Neural progenitor cell (in vitro differentiated cells): ENCODE measurements around the gene CNN3. TPM values are rescaled to one million over a fixed set of nuclear protein-coding genes. Genes with fewer than 3 reads are reported as not detected.

Experiments used
- DNase-seq: peaks from one replicate; pipeline ENCODE4 v3.0.0-alpha.2; 2016; ENCODE audit warnings: low spot score
- H2AFZ ChIP-seq: fragments of 200-600 bp; sonication (generic); replicated peaks from 2 replicates; pipeline ENCODE4 v1.6.1; 2016; ENCODE audit warnings: antibody characterized with exemption
- H3F3A ChIP-seq: fragments of 200-600 bp; sonication (generic); 2 replicates; pipeline ENCODE4 v1.6.1; 2016; ENCODE audit warnings: antibody characterized with exemption, low read depth
- H3K27ac ChIP-seq: fragments of 200-600 bp; sonication (generic); 2 replicates; pipeline ENCODE4 v1.5.1; 2016; ENCODE audit warnings: mild to moderate bottlenecking
- H3K27me3 ChIP-seq: fragments of 200-600 bp; sonication (generic); 2 replicates; pipeline ENCODE4 v1.6.1; 2016; ENCODE audit warnings: mild to moderate bottlenecking, moderate library complexity
- H3K36me3 ChIP-seq: fragments of 200-600 bp; sonication (generic); 2 replicates; pipeline ENCODE4 v1.5.1; 2016
- H3K4me1 ChIP-seq: fragments of 200-600 bp; sonication (generic); 2 replicates; pipeline ENCODE4 v1.6.1; 2016; ENCODE audit warnings: mixed run types
- H3K4me2 ChIP-seq: fragments of 200-600 bp; sonication (generic); 2 replicates; pipeline ENCODE4 v1.6.1; 2016
- H3K4me3 ChIP-seq: fragments of 200-600 bp; sonication (generic); 2 replicates; pipeline ENCODE4 v1.5.1; 2016
- H3K79me2 ChIP-seq: fragments of 200-600 bp; sonication (generic); 2 replicates; pipeline ENCODE4 v1.6.1; 2016; ENCODE audit warnings: low read depth
- H3K9ac ChIP-seq: fragments of 200-600 bp; sonication (generic); 2 replicates; pipeline ENCODE4 v1.6.1; 2016
- H3K9me3 ChIP-seq: fragments of 200-600 bp; sonication (generic); 2 replicates; pipeline ENCODE4 v1.5.1; 2016; ENCODE audit warnings: low read depth
- H4K20me1 ChIP-seq: fragments of 200-600 bp; sonication (generic); 2 replicates; pipeline ENCODE4 v1.6.1; 2016; ENCODE audit warnings: low read depth
- H3K27ac Mint-ChIP-seq: 3 replicates; pipeline ENCODE4 v1.8.0; 2021; ENCODE audit warnings: mixed read lengths
- H3K27me3 Mint-ChIP-seq: 2 replicates; pipeline ENCODE4 v1.8.0; 2022; ENCODE audit warnings: low read depth, mild to moderate bottlenecking, inconsistent platforms, moderate library complexity, mixed read lengths; ENCODE audit not compliant: insufficient read depth
- H3K36me3 Mint-ChIP-seq: 3 replicates; pipeline ENCODE4 v1.8.0; 2021; ENCODE audit warnings: mixed read lengths
- H3K4me1 Mint-ChIP-seq: 3 replicates; pipeline ENCODE4 v1.8.0; 2021; ENCODE audit warnings: mixed read lengths
- H3K4me3 Mint-ChIP-seq: 3 replicates; pipeline ENCODE4 v1.8.0; 2021; ENCODE audit warnings: mild to moderate bottlenecking, moderate library complexity, mixed read lengths
- H3K9me3 Mint-ChIP-seq: 3 replicates; pipeline ENCODE4 v1.8.0; 2020; ENCODE audit warnings: mixed read lengths
- CTCF ChIP-seq: fragments of 200-600 bp; sonication (generic); IDR thresholded peaks from 2 replicates; pipeline ENCODE4 v1.5.1; 2017; ENCODE audit warnings: antibody characterized with exemption, mild to moderate bottlenecking
- EZH2 ChIP-seq: fragments of 200-600 bp; sonication (generic); IDR thresholded peaks from 2 replicates; pipeline ENCODE4 v1.6.1; 2017; ENCODE audit warnings: antibody characterized with exemption, mild to moderate bottlenecking, moderate library complexity
- EZH2phosphoT487 ChIP-seq: fragments of 200-600 bp; sonication (generic); IDR thresholded peaks from 2 replicates; pipeline ENCODE4 v1.6.1; 2017; ENCODE audit warnings: antibody characterized with exemption
- total RNA-seq: library from RNA; depleted of rRNA; stranded (reverse); fragments of >200 nt; gene quantifications from 2 replicates; pipeline ENCODE4 v1.2.3, GENCODE V29; 2015; ENCODE audit warnings: low replicate concordance

Gene CNN3
- total RNA-seq, 1 donor from 2014 or later, result 644 TPM

GRCh38 chr1:94962409-94963265 is 35.7 kb upstream of the CNN3 start:
- H3K9me3 ChIP-seq, result no peaks in the 10 kb centered on the region
- H3K27ac ChIP-seq, result no peak overlapping the region
- H3K9ac ChIP-seq, result no peak overlapping the region
- H3K9me3 Mint-ChIP-seq, result no peaks in the 10 kb centered on the region
- no peaks in the 10 kb centered on the region for H3K36me3 ChIP-seq
- no peaks in the 10 kb centered on the region for H3K4me1 ChIP-seq
- DNase-seq, result no peak
- peaks cover 3% of the 10 kb centered on the region for H3K27me3 Mint-ChIP-seq
- no peak overlapping the region for H3K4me2 ChIP-seq
- H3K4me3 Mint-ChIP-seq, result no peak overlapping the region
- H3K79me2 ChIP-seq, result no peaks in the 10 kb centered on the region
- H3F3A ChIP-seq, result no peaks in the 10 kb centered on the region
- no peak overlapping the region for H2AFZ ChIP-seq
- no peaks in the 10 kb centered on the region for H4K20me1 ChIP-seq
- H3K36me3 Mint-ChIP-seq, result peaks cover 3% of the 10 kb centered on the region
- H3K4me1 Mint-ChIP-seq, result peaks cover 9% of the 10 kb centered on the region
- no peak overlapping the region for H3K27ac Mint-ChIP-seq
- H3K27me3 ChIP-seq, result no peaks in the 10 kb centered on the region
- TF ChIP-seq EZH2phosphoT487 (no peak), CTCF (no peak), EZH2 (no peak)
- H3K4me3 ChIP-seq, result no peak overlapping the region

- Mint-ChIP-seq H3K9me3 (no peaks in the 10 kb centered on the region), H3K27me3 (peaks cover 3% of the 10 kb centered on the region), H3K4me1 (peaks cover 4% of the 10 kb centered on the region), H3K4me3 (no peak overlapping the region), H3K27ac (no peak overlapping the region), H3K36me3 (peaks cover 3% of the 10 kb centered on the region)
- Histone ChIP-seq H3K4me1 (no peaks in the 10 kb centered on the region), H3K27ac (no peak overlapping the region), H3K9ac (no peak overlapping the region), H4K20me1 (no peaks in the 10 kb centered on the region), H3K4me2 (no peak overlapping the region), H3K9me3 (no peaks in the 10 kb centered on the region), H3K79me2 (no peaks in the 10 kb centered on the region), H3K27me3 (no peaks in the 10 kb centered on the region), H3K4me3 (no peak overlapping the region), H3F3A (no peaks in the 10 kb centered on the region), H3K36me3 (no peaks in the 10 kb centered on the region), H2AFZ (no peak overlapping the region)
- no peak for DNase-seq
- TF ChIP-seq EZH2, result no peak
- TF ChIP-seq EZH2phosphoT487, result no peak
- TF ChIP-seq CTCF, result no peak
Observed at GRCh38 chr1:94961988-94962387, 35.1 kb upstream of the CNN3 start.

GRCh38 chr1:94961582-94961981 is 34.7 kb upstream of the CNN3 start:
- TF ChIP-seq EZH2, result no peak
- TF ChIP-seq EZH2phosphoT487, result no peak
- no peak for TF ChIP-seq CTCF
- H3K4me2 ChIP-seq, result no peak overlapping the region
- peaks cover 6% of the 10 kb centered on the region for H3K4me1 Mint-ChIP-seq
- H3F3A ChIP-seq, result no peaks in the 10 kb centered on the region
- no peak overlapping the region for H3K4me3 ChIP-seq
- H4K20me1 ChIP-seq, result no peaks in the 10 kb centered on the region
- no peak overlapping the region for H3K27ac ChIP-seq
- H3K4me3 Mint-ChIP-seq, result no peak overlapping the region
- no peak for DNase-seq
- H3K36me3 Mint-ChIP-seq, result peaks cover 3% of the 10 kb centered on the region
- no peaks in the 10 kb centered on the region for H3K9me3 ChIP-seq
- H3K9ac ChIP-seq, result no peak overlapping the region
- H3K27me3 Mint-ChIP-seq, result peaks cover 3% of the 10 kb centered on the region
- no peaks in the 10 kb centered on the region for H3K9me3 Mint-ChIP-seq
- H2AFZ ChIP-seq, result no peak overlapping the region
- H3K4me1 ChIP-seq, result no peaks in the 10 kb centered on the region
- no peaks in the 10 kb centered on the region for H3K27me3 ChIP-seq
- no peaks in the 10 kb centered on the region for H3K79me2 ChIP-seq
- H3K27ac Mint-ChIP-seq, result no peak overlapping the region
- no peaks in the 10 kb centered on the region for H3K36me3 ChIP-seq
